Cortex of kidney (tissue), 1 donor: Measurements from ENCODE around the gene RRM1.
"Not testable (repeated sequence)": the region's sequence is repeated elsewhere in the genome, so short reads cannot be mapped to it uniquely, and the experiment has no call there.

ENCODE experiments used
- DNase-seq: peaks from one replicate; lab custom pipeline; 2025; lab: John Stamatoyannopoulos, UW

Gene RRM1

DNA sequence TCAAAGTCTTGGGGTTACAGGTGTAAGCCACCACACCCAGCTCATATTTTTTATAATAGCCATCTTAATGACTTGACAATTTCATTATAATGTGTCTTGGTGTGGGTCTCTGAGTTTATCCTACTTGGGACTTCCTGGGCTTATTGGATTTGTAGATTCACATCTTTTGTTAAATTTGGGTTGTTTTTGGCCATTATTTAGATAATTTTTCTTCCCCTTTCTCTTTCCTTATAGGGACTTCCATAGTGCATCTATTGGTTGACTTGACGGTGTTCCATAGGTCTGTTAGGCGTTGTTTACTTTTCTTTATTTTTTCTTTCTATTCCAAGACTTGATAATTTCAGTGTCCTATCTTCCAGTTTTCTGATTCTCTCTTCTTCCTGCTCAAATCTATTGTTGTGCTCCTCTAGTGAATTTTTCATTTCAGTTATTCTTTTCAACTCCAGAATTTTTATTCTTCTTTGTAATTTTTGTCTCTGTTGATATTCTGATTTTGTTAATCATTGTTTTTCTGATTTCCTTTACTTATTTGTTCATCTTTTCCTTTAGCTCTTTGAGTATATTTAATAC is 45.6 kb downstream of the RRM1 start:
- DNase-seq, result no peak

DNA sequence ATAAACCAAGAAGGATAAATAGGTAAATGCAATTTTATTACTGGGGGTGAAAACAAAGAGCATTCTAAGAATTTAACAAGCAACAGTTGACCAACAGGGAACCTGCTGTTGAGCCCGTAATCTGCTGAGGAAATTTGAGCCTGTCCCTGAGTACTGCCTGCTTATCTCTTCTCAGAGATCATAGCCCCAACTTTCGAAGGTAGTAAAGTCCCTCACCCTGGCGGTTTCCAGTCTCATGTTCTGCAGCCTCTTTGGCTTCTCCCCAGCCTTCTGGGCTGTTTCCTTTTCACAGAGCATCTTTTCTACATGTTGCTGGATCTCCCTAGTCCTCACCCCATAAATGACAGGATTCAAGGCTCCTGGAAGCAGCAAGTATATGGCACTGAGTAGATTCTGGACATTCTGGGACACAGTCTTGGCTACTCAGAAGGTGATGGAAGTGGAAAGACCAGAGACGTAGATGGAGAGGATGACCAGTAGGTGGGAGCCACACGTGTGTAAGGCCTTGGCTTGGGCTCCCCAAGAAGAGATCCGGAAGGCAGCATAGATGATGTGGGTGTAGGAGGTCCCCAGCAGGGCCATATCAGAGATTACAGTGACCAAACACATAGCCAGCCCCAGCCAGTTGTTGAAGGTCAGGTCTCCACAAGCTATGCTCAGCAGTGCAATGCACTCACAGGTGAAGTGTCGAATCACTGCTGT is 51.6 kb downstream of the RRM1 start:
- no peak for DNase-seq

DNA sequence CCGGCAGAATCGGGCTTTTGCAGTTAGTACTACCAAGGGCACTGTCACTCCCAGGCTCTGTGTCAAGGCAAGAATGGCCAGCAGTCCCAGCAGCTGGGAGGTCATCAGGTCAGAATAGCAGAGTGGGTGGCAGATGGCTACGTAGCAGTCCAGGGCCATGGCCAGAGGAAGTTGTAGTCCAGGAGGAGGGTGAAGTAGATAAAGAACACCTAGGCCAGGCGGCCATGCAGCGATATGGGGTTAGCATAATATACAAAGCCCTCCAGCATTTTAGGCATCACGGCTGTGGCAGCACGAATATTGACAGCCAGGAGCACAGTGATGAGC is 52.1 kb downstream of the RRM1 start:
- DNase-seq, result no peak

DNA sequence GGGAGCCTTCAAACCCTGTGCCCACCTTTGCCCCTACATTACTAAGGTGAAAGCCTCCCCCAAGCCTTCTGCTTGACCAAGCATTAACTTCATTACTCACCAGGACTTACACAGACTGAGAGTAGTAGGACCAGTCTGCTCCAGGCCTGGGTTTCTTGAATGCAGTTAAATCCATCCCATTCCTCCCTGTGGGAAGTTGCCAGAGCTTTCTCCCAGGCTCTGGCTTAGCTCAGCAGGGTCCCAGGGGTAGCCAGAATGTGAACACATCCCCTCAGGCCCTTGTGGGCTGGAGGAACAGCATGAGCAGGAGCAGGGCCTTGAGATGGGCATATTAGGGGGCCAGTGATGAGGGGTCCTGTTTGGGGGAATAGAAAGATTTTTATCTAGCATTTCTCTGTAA is 59.9 kb downstream of the RRM1 start:
- DNase-seq, result no peak

DNA sequence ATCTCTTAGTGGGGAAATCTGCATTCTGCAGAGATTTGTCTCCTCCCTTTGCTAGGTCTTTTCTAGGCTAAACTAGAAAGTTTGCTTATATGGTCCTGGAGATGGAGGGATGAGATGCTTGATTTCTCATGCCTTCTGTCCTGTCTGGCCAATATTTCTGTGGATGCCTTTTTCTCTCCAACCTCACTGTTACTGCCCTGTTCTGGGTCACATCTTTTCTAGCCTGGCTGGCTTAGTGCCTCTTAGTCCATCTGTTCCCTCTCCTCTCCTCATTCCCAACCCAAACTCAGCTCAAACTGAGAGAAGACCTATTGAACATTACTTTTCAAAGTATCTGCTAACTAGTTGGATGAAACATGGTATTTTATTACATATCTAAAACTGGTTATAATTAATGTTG is 62.0 kb downstream of the RRM1 start:
- DNase-seq, result no peak

DNA sequence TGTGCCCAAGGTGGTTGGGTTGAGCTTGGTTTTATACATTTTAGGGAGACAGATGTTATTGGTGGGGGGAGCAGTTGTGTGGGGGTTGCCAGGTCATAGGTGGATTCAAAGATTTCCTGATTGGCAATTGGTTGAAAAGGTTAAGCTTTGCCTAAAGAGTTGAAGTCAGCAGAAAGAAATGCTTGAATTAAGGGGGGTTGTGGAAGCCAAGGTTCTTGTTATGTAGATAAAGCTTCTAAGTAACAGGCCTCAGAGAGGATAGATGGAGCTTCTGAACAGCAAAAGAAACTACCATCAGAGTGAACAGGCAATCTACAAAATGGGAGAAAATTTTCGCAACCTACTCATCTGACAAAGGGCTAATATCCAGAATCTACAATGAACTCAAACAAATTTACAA is 64.2 kb downstream of the RRM1 start:
- not testable (repeated sequence) for DNase-seq

DNA sequence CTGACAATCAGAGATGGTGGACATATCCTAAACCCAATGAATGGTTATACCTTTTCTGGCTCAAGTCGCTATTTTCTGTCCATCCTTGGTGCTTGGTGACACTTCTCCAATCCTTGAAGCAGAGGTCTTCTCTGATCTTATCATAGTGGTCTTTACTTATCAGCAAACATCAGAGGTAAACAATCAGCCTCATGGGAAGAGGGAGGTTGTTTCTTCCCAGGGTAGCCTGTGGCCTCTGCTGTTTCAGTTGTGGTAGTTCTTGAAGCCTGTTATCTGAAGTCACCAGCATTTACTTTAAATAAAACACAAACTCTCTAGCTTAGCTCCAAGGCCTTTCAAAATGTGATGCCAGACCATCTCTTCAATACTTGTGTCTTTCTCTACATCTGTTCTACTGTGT is 66.7 kb downstream of the RRM1 start:
- DNase-seq, result no peak

DNA sequence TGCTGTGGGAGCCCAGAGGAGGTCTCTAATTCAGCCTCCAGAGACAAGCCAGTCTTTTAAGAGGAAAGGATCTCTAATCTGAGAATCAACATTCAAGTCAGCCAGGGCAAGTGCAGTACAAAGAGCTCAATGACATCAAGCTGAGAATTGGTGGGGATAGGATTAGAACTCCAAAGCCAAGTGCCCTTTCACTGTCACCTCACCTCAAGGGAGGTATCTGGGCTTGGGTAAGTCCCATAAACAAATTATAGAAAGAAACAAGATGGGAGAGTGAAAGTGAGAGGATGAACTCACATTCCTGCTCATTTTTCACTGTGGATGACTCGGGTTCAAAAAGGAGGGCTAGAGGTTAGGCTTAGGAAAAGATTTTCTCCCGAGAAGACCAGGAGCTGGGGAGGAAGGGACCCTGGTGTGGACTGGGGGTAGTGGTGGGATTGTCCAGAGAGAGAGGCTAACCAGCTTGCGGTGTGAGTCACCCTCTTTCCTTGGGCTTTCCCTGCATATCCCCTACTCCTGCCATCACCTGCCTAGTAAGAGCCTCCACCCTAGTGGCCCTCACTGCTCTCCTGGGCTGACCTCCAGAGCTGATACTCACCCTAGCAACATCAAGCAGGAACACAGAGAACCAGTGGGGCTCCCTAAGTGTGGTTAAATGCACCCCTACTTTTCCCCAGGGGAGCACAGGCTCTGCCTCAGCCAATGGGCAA is 70.4 kb downstream of the RRM1 start:
- DNase-seq, result no peak

DNA sequence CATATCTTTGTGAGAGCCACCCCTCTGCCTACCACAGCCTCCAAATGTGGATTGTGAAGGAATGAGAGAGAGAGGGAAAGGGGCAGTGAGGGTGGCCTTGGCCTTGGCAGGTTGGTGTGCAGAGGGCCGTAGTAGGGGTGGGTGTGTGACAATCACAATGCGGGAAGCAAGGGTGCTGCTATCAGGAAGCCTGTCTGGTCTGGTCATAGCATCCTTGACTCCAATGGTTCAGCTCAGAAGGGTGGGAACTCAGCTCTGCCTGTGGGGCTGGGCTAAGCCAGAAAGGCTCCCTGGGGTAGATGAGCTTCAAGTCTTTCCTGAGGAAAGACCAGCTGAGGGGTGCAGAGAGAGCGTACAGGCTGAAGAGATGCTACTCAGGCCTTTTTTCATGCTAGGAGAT is 72.7 kb downstream of the RRM1 start:
- no peak for DNase-seq

DNA sequence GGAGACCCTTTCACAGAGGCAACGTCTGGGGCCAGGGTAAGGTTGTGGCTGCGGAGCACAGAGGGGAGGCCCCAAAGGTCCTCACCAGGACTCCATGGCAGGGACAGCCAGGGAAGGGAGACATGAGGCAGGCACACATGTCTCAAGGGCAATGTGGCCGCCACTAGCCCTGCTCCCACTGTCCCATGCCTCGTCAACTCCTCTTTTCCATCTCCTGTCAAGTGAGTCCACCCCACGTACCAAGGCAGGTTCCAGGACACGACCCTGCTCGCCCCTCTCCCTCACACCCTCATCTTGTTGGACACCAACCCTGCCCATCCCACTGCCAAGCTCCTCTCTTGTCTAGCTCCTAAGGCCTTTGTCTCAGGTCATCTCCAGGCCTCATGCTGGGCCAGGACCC is 73.2 kb downstream of the RRM1 start:
- no peak for DNase-seq

DNA sequence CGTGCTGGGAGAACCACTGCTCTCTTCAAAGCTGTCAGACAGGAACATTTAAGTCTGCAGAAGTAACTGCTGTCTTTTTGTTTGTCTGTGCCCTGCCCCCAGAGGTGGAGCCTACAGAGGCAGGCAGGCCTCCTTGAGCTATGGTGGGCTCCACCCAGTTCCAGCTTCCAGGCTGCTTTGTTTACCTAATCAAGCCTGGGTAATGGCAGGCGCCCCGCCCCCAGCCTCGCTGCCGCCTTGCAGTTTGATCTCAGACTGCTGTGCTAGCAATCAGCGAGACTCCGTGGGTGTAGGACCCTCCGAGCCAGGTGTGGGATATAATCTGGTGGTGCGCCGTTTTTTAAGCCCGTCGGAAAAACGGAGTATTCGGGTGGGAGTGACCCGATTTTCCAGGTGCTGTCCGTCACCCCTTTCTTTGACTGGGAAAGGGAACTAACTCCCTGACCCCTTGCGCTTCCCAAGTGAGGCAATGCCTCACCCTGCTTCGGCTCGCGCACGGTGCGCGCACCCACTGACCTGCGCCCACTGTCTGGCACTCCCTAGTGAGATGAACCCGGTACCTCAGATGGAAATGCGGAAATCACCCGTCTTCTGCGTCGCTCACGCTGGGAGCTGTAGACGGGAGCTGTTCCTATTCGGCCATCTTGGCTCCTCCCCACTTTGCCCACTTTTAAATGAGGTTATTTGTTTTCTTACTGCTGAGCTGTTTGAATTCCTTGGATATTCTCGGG is 81.2 kb downstream of the RRM1 start:
- not testable (repeated sequence) for DNase-seq

DNA sequence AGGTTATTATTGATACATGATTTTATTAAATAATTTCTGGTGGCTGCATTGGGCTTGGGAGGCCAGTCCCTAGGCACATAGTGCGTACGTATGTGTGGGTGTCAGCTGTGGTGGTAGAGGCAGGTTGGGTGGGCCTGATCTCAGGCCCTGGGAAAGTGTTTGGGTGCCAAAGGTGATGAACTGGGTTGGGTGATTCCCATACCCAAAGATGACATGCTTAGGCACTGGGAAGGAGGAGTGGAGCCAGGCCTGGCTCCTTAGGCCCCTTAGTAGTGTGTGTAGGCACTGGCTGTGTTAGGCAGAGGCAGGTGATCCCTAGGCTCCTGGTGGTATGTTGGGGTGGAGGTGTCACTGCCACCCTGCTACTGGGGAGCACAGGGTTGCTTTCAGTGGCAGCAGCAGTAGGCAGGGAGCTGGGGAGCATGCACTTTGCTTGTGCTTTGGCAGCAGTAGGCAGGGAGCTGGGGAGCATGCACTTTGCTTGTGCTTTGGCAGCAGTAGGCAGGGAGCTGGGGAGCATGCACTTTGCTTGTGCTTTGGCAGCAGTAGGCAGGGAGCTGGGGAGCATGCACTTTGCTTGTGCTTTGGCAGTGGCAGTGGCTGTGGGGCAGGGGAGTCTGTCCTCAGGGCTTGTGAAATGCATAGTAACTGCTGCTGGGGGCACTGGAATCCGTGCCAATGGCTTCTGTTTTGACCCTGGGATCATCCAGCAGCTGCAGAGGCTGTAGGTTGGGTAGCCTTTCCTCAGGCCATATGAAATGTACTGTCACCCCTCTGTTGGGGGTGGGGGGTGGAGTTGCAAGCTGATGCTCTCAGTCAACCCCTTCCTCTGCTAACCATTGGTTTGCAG is 84.4 kb downstream of the RRM1 start:
- no peak for DNase-seq

DNA sequence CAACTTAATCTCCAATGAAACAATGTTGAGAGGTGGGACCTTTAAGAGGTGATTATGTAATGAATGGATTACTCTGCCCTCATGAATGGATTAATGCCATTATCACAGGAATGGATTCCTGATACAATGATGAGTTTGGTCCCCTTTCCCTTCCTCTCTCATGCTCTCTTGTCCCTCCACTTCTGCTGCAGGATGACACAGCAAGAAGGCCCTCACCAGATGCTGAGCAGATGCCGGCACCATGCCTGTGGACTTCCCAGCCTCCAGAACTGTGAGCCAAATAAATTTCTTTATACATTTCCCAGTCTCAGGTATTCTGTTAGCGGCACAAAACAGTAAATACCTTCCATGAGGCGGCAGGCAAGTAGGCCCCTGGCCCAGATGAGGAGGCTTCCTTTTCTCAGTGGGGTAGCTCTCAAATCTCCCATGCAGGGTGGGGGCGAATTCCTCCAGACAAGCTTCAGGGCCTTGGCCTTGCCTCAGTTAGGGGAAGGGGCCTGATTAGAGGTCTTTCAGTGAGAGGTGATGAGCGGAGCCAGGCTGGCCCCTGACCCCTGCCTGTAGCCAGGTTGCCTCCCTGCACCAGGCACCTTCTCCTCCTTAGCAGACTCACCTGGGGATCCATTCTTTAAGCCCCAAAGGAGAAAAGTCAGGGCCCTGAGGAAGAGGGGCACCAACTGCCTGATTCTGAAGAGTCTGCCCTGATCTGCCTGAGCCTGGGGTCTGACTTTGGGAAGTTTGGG is 86.0 kb downstream of the RRM1 start:
- no peak for DNase-seq

DNA sequence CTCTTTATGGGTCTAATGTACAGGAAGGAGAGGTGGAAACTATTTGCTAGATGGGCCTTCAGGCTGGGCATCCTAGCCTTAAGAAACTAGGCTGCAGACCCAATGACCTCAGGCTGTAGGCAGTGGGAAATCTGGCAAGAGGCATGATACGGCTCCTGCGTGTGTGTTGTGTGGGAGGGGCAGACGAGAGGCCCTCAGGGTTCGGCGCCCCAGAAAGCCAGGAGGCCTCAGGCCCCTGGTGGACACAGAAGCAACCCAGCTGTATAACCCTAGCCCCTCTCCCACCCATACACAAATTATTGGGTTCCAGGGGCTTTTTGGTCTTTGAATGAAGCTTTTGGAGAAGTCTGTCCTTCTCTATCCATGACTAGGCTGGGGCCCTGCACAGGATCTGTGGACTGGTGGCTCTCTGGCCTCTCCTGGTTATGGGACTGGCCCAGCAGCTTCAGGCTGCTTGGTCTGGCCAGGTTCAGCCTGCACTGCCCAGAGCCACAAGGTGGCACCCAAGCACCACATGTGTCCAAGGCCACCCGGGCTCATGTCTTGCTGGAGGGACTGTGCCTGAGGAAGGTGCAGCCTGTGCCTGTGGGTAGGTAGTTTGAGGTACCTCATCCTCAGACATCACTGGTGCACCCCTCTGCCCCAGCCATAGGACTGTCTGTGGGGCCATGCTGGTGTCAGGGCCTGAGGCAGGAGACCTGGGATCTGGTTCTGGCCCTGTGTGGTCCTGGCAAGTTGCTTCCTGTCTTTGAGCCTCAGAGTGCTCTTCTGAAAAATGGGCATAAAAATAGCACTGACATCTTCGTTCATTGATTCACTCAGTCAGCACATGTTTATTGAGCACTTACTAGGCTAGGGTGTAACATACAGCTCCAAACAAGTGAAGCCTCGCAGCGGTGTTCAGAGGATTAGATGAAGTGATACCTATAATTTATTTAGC is 87.5 kb downstream of the RRM1 start:
- no peak for DNase-seq

DNA sequence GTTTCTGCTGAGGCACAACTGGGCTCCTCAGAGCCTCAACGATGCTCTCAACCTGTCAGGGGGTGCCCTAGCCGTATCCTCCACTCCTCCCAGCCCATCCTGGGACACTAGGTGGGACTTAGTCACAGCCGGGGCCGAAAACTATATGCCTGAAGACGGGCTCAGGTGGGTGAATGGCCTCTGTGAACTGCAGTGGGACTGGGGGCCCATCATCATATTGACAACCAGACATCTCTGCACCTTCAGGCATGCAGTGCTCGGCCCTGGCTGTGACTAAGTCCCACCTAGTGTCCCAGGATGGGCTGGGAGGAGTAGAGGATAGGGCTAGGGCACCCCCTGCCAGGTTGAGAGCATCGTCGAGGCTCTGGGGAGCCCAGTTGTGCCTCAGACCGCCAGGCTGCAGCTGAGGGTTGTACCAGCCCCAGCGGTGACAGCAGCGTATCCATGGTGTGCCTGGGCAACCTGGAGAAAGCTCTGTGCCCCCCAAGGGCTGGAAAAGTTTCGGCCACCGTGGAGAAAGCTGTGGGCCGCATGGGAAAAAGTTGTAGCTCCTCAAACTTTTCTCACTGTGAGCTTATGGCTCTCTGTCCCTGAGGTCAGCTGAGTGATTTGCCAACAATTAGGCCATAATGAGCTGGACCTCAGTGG is 88.9 kb downstream of the RRM1 start:
- no peak for DNase-seq

DNA sequence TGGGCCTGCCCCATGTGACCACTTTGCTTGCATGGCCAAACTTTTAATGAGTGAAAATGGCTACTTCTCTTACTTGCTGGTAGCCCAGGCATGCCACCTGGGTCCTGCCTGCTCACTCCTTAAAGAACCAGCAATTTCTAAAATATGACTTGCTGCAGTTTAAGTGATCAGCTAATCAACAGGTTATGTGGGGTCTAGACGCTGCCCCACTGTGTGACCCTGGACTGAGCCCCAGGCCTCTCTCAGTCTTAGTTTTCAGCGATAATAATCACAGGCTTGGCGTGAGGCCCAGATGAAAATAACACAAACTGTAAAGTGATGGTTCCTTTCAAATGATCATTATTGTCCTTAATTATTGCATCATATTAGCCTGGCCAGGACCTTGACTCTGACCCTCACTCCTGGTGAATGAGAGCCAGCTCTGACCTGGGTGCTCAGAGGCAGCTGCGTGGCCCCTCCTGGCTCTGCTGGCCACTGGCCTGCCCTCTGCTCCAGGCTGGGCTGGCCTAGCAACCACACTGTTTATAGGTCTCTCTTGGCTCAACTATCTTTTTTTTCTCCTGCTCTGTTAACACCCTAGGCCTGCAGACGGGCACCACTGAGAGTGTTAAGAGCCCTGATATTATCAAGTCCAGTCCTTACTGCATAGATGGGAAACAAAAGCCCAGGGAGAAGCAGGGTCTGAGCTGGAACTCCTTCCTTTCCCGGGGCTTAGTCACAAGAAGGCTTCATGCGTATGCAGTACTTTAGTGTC is 89.7 kb downstream of the RRM1 start:
- no peak for DNase-seq

DNA sequence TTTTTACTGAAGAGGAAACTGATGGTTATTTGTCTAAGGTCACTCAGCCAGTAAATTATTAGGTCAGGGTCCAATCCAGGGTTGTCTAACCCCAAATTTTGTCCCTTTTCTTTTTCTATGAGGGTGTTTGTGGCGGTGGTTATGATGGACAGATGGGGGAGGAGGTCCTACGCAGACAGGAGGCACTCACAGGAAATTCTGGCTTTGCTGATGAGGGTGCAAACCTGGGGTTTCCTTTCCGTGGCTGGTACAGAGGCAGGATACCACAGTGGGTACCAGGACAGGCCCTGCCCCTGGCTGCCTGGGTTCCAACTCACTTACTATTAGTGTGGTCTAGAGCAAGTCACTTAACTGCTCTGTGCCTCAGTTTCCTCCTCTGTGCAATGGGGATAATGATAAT is 91.0 kb downstream of the RRM1 start:
- no peak for DNase-seq

DNA sequence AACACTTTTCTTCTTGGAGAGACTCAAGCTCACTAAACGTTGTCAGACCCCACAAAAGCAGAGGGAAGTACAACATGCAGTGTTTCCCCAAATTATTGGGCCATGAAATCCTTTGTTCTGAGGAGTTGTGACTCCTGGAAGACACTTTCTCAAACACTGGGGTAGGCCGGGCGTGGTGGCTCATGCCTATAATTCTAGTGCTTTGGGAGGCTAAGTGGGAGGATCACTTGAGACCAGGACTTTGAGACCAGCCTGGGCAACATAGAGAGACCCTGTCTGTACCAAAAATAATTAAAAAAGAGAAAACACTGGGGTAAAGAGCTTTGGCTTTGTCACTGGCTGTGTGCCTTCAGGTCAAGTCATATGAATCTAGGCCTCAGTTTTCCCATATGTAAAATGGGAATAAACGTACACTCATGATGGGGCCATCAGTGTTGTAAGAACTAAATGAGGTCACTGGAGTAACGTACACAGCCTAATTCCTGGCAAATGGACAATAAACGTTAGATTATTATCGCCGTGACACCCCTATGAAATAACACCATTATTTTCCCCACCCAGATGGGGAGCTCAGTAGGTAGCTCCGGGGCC is 92.0 kb downstream of the RRM1 start:
- DNase-seq, result no peak
